Measurements from ENCODE around the gene DICER1.

DICER1 gene

DNA sequence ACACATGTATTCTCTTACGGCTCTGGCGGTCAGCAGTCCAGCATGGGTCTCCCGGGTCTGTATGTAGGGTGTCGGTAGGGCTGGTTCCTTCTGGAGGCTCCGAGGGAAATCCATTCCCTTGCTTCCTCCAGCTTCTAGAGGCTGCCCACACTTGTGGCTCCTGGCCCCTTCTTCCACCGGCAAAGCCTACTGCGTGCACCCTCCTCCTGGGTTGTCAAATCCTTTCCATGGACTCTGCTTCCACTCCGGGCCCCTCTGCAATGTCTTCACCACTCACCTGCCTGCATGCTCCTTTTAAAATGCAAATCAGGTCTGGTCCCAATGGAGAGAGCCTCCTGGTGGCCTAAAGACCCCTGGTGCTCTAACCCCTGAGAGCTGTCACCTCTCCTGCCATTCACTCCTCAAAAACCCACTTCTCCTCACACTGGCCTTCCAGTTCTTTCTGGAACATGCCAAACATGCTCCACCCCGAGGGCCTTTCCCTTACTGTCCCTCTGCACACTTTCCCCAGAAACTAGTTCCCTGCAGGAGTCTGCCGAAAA lies 108.5 kb downstream of the DICER1 start:
- Histone ChIP-seq H3K9ac (no peak overlapping the region), H3K79me2 (ENCODE audit: insufficient read depth, low read depth) (no peaks in the 10 kb centered on the region), H3K4me1 (ENCODE audit: low read depth, poor library complexity, severe bottlenecking) (no peaks in the 10 kb centered on the region), H3K4me2 (no peak overlapping the region), H2AFZ (ENCODE audit: low read depth) (no peak overlapping the region), H3K27ac (no peak overlapping the region), H3K36me3 (ENCODE audit: insufficient read depth) (no peaks in the 10 kb centered on the region), H4K20me1 (ENCODE audit: insufficient read depth) (no peaks in the 10 kb centered on the region), H3K4me3 (IDR thresholded peaks at IDR 0.05; ENCODE audit: insufficient read depth, low read depth, low read length) (no peak overlapping the region), H3K27me3 (ENCODE audit: insufficient read depth, low read depth) (no peaks in the 10 kb centered on the region)
- TF ChIP-seq, protein P1, sequence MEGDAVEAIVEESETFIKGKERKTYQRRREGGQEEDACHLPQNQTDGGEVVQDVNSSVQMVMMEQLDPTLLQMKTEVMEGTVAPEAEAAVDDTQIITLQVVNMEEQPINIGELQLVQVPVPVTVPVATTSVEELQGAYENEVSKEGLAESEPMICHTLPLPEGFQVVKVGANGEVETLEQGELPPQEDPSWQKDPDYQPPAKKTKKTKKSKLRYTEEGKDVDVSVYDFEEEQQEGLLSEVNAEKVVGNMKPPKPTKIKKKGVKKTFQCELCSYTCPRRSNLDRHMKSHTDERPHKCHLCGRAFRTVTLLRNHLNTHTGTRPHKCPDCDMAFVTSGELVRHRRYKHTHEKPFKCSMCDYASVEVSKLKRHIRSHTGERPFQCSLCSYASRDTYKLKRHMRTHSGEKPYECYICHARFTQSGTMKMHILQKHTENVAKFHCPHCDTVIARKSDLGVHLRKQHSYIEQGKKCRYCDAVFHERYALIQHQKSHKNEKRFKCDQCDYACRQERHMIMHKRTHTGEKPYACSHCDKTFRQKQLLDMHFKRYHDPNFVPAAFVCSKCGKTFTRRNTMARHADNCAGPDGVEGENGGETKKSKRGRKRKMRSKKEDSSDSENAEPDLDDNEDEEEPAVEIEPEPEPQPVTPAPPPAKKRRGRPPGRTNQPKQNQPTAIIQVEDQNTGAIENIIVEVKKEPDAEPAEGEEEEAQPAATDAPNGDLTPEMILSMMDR (conservative IDR thresholded peaks at IDR 0.05; ENCODE audit: low read depth, low read length) = no peak

GRCh38 chr14:95047754-95048153 lies 109.6 kb downstream of the DICER1 start:
- H2AFZ ChIP-seq (ENCODE audit: low read depth) = no peak overlapping the region
- H3K9ac ChIP-seq = no peak overlapping the region
- no peak overlapping the region for H3K27ac ChIP-seq
- H3K27me3 ChIP-seq (ENCODE audit: insufficient read depth, low read depth) = no peaks in the 10 kb centered on the region
- TF ChIP-seq, protein P1 (conservative IDR thresholded peaks at IDR 0.05; ENCODE audit: low read depth, low read length) = no peak
- H3K4me2 ChIP-seq = no peak overlapping the region
- H3K79me2 ChIP-seq (ENCODE audit: insufficient read depth, low read depth) = no peaks in the 10 kb centered on the region
- H3K36me3 ChIP-seq (ENCODE audit: insufficient read depth) = no peaks in the 10 kb centered on the region
- no peaks in the 10 kb centered on the region for H3K4me1 ChIP-seq (ENCODE audit: low read depth, poor library complexity, severe bottlenecking)
- H3K4me3 ChIP-seq (IDR thresholded peaks at IDR 0.05; ENCODE audit: insufficient read depth, low read depth, low read length) = no peak overlapping the region
- no peaks in the 10 kb centered on the region for H4K20me1 ChIP-seq (ENCODE audit: insufficient read depth)

DNA sequence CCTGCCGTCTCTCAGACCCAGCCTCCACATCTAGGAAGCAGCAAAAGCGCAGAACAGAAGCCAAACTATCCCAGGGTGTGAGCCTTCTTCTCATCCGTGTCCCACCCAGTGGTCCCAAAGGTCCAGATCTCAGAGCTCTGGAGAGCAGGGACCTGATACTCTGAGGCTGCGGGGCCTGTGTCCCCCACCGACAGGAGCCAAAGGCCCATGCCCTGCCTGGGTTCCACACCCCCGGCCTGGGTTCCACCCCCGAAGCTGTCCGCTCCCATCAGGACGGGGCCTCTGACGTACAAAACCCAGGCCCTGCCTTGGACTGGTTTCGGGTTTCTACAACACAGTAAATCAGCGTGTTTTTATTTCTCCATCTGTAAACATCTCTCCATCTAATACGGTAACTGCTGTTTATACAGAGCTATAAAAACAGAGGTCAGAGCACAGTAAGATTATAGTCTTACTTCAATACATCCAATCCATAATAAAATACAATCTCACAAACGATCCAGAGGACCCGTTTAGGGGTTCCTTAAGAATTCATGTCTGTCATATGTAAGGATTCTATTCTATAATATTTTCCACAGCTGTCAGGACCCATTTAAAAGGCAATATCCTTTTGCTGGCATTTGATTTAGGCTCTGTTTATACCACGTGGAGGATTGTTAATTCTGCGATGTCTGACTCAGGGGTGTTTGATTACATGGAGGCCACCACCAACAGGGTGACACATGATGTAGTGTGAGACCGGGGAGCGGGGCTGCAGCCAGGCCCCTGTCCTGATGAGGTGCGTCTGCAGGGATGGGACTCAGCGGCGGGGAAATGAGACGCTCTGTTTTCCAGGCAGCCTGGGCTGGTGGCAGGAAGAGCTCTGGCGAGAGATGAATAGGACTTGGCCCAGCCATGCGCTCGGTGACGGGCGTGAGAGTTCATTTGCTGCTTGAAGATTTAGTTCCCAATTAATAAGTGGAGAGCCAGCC lies 110.3 kb downstream of the DICER1 start:
- Histone ChIP-seq H3K4me3 (IDR thresholded peaks at IDR 0.05; ENCODE audit: insufficient read depth, low read depth, low read length) (no peak overlapping the region), H2AFZ (ENCODE audit: low read depth) (no peak overlapping the region), H3K4me2 (no peak overlapping the region), H3K9ac (no peak overlapping the region), H3K79me2 (ENCODE audit: insufficient read depth, low read depth) (no peaks in the 10 kb centered on the region), H3K36me3 (ENCODE audit: insufficient read depth) (no peaks in the 10 kb centered on the region), H3K27me3 (ENCODE audit: insufficient read depth, low read depth) (no peaks in the 10 kb centered on the region), H3K4me1 (ENCODE audit: low read depth, poor library complexity, severe bottlenecking) (no peaks in the 10 kb centered on the region), H3K27ac (no peak overlapping the region), H4K20me1 (ENCODE audit: insufficient read depth) (no peaks in the 10 kb centered on the region)
- TF ChIP-seq, protein P1 (conservative IDR thresholded peaks at IDR 0.05; ENCODE audit: low read depth, low read length) = no peak

DNA sequence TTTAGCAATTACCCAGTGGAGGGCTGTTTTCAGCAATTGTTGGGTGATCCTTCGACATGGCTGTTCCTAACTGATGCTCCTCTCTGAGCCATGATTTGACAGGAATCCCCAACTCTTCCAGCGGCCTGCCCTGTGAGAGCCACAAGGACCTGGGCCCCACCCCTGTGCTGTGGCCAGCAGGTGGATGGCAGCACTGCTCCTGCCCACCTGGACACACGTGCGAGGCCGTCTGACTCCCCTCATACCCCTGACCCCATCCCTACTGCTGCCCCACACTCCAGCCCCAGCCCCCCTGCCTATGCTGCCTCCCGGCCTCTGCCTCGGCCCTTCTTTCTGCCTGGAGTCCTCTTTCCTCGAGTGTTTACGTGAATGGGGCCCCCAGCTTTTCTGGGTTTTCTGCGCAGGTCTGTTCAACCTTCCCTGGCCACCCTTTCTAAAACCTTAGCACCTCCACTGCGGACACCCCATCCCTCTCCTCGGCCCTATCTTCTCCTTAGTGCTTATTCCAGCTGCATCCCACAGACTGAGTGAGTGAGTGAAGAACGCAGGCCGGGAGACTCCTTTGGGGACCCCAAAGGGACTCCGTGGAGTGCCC lies 111.4 kb downstream of the DICER1 start:
- Histone ChIP-seq H3K4me1 (ENCODE audit: low read depth, poor library complexity, severe bottlenecking) (no peaks in the 10 kb centered on the region), H4K20me1 (ENCODE audit: insufficient read depth) (no peaks in the 10 kb centered on the region), H3K27ac (no peak overlapping the region), H3K79me2 (ENCODE audit: insufficient read depth, low read depth) (no peaks in the 10 kb centered on the region), H3K4me3 (IDR thresholded peaks at IDR 0.05; ENCODE audit: insufficient read depth, low read depth, low read length) (no peak overlapping the region), H3K36me3 (ENCODE audit: insufficient read depth) (no peaks in the 10 kb centered on the region), H3K27me3 (ENCODE audit: insufficient read depth, low read depth) (no peaks in the 10 kb centered on the region), H2AFZ (ENCODE audit: low read depth) (no peak overlapping the region), H3K4me2 (no peak overlapping the region), H3K9ac (no peak overlapping the region)
- TF ChIP-seq, protein P1 (conservative IDR thresholded peaks at IDR 0.05; ENCODE audit: low read depth, low read length) = no peak

Data from KMS-11 (cell line).